Colon (tissue), 2 donors: Measurements from ENCODE around the gene CTAGE9.
"Not testable (repeated sequence)": the region's sequence is repeated elsewhere in the genome, so short reads cannot be mapped to it uniquely, and the experiment has no call there.

Source experiments
- FAIRE-seq: peaks from 2 replicates; lab custom pipeline; 2012; peaks lifted over from hg19 to GRCh38; lab: Jason Lieb, UNC
- donor health status: control.
- donor health status: control.

Gene CTAGE9, protein sequence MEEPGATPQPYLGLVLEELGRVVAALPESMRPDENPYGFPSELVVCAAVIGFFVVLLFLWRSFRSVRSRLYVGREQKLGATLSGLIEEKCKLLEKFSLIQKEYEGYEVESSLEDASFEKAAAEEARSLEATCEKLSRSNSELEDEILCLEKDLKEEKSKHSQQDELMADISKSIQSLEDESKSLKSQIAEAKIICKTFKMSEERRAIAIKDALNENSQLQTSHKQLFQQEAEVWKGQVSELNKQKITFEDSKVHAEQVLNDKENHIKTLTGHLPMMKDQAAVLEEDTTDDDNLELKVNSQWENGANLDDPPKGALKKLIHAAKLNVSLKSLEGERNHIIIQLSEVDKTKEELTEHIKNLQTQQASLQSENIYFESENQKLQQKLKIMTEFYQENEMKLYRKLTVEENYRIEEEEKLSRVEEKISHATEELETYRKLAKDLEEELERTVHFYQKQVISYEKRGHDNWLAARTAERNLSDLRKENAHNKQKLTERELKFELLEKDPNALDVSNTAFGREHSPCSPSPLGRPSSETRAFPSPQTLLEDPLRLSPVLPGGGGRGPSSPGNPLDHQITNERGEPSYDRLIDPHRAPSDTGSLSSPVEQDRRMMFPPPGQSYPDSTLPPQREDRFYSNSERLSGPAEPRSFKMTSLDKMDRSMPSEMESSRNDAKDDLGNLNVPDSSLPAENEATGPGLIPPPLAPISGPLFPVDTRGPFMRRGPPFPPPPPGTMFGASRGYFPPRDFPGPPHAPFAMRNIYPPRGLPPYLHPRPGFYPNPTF

DNA sequence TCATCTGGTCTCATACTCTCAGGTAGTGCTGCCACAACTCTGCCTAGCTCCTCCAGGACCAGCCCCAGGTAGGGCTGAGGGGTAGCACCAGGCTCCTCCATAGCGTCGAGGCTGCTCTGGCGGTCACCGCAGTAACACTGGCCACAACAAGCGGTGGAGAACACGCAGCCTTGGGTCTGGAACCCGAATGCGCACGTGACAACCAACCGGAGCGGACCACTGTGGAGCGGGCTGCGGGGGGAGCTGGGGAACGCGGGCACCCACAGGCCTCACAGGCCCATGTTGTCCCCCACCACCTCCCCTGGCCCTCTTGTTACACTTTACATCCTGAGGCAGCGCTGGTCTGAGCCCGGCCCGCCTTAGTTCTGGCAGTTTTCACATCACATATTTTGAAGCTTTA lies at the start of gene CTAGE9:
Gene CTAGE9, minus strand, starts transcription at position 101 of the 400 bp plus-strand sequence. Its CDS starts 0 bp downstream, at position 101.
- FAIRE-seq, result not testable (repeated sequence)

DNA sequence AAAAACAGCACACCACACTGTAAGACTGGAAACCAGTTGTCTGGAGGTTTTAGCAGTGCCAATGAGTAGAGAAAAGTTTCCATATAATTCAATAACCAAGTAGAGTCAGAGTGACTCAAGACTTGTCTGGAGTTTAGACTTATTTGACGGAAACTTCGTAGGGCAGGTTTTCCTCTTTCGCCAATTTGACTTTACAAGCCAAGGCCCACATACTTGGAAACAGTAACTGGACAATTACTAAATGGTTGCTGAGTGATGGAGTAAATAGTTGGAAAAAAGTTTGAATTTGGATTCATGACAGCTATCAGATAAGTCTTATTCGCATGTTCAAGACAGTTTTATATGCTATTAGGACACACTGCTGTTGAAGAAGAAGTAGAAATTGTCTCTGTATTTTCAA lies 48.1 kb upstream of the CTAGE9 start:
- FAIRE-seq, result no peak

DNA sequence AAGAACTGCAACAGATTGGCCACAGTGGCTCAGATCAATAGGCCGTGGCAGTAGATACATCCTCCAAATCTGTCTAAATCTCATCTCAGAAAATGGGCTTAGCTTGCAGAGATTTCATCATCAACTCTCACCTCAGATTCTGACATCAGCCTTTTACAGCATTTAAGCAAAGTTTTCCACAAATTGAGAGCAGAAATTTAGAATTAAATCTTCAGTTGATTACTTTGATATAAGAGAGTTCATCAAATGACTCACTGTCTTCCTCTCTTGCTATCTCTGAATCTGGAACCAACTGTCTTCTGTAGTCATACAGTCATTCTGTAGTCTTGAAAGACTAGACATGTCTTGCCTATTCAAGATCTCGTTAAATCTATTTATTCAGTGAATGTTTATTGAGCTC lies 45.2 kb upstream of the CTAGE9 start:
- FAIRE-seq, result no peak

DNA sequence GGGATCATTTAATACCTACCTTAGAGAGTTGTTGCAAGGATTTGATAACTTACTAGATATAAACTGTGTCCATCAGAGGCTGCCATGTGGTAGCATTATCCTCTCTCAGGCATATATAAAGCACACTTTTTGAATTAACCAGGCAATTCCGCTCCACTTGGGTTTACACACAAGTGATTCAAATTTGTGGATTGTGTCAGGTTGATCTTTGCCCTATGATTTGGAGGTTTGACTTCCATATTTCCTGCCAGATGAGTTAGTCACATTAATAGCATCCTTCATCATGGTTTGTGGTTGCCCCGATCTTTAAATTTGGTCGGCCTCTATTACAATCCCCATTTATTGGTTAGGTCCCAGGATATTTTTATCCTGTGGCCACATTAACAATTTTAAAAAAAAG lies 44.8 kb upstream of the CTAGE9 start:
- FAIRE-seq, result no peak

DNA sequence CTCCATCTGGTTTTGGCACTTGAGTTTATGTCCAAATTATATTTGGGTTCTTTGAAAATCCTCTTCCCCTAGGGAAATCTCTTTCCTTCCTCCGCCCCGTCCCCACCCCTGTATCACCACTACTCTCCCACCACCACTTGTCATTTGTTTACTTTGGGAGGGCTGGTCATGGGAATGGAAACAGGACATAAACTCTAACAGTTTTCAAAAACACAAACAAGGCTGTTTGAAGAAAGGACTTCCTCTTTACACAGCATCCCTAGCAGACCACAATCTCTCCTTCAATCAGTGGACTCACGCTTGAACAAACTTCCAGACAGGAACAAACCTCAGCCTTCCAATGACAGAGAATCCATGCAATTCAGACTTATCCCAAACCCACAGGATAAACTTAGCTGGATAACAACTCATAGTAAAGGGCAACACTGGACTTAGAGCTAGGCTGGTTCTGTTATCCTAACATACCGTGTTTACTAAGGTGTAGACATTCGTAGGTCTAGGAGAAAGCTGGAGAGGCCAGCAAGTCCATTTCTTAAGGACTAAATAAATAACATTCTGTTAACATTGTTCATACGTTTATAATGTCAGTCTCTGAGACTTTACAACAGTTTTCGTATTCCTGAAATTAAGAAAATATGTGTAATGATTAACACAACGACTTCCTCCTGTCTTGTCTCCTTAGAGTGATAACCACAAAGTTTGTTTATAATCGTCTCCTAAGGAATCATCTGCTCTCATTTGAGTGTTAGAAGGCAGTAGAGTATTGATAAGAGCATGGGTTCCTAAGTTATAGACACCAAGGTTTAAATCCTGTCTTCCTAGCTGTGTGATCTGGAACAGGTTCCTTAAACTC lies 44.1 kb upstream of the CTAGE9 start:
- no peak for FAIRE-seq

DNA sequence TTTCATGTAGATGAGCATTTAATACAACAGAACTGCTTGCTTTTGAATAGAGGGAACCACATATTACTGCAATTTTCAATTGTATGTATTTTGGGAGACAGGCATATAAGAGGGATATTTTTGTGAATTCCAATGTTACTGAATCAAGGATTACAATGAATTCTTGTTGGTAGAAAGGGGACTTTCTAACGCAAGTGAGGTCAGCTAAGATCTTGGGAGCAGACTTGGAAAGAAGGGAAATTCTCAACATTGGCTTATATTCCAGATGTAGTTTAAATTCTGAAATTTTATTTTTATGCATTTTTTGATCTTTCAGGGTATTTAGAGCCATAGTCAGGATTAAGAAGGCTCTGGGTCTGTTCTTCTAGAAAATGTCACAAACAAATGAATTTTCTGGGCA lies 43.3 kb upstream of the CTAGE9 start:
- no peak for FAIRE-seq

DNA sequence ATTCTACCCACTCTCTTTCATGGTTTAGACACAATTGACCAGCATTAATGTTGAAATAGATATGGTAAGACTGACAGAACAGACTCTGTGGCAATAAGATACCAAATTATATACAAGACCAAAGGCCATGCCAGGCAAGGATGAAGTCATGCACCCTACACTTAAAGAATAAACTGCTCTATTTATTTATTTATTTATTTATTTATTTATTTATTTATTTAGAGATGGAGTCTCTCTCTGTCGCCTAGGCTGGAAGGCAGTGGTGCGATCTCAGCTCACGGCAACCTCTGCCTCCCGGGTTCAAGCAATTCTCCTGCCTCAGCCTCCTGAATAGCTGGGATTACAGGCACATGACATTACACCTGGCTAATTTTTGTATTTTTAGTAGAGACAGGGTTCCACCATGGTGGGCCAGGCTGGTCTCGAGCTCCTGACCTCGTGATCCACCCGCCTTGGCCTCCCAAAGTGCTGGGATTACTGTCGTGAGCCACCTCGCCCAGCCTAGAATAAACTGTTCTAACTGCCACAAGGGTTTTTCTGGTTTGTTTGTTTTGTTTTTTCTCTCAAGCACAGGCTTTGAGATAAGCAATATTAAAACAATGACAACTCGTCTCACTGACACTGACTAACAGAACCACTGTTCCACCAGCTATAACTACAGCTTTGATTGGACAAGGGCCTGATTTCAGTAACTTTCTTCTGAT lies 40.3 kb upstream of the CTAGE9 start:
- FAIRE-seq, result not testable (repeated sequence)

DNA sequence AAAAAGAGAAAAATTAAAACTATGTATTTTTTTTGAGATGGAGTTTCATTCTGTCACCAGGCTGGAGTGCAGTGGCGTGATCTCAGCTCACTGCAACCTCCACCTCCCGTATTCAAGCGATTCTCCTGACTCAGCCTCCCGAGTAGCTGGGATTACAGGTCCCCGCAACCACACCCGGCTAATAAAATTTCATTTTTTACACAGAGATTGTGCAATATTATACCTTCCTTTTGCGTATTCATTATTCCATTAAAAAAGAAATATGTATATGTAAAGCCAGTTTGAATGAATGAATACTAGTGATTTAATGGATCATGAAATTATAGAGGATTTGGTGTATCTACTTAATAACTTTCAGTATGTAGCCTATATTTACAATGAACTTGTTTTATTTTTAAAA lies 38.2 kb upstream of the CTAGE9 start:
- FAIRE-seq, result no peak

DNA sequence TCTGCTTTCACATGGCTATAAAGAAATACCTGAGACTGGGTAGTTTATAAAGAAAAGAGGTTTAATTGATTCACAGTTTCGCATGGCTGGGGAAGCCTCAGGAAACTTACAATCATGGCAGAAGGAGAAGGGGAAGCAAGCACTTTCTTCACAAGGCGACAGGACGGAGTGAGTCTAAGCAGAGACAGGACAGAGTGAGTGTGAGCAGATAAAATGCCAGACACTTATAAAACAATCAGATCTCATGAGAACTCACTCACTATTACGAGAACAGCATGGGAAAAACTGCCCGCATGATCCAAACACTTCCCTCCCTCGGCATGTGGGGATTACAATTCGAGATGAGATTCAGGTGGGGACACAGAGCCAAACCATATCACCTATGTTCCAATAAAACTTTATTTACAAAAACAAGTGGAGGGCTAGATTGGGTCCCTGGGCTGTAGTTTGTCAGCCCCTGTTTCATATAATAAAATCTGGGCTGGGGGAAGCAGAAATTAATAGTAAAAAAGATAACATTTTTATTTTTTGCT lies 37.1 kb upstream of the CTAGE9 start:
- no peak for FAIRE-seq

DNA sequence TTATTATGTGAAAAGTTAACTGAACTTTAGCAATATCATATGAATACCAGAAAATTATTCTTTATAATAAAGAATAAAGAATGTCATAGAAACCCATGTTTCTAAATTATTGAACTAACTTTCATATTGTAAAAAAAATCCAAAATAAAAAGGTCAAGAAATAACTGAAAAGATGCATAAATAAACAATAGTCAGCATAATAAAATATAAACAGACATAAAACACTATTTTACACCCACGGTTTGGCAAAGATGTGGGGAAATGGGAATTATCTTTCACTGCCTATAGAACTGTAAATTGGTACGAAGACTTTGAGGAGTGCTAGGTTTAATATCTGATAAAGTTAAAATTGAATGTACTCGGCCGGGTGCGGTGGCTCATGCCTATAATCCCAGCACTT lies 34.7 kb upstream of the CTAGE9 start:
- FAIRE-seq, result no peak

DNA sequence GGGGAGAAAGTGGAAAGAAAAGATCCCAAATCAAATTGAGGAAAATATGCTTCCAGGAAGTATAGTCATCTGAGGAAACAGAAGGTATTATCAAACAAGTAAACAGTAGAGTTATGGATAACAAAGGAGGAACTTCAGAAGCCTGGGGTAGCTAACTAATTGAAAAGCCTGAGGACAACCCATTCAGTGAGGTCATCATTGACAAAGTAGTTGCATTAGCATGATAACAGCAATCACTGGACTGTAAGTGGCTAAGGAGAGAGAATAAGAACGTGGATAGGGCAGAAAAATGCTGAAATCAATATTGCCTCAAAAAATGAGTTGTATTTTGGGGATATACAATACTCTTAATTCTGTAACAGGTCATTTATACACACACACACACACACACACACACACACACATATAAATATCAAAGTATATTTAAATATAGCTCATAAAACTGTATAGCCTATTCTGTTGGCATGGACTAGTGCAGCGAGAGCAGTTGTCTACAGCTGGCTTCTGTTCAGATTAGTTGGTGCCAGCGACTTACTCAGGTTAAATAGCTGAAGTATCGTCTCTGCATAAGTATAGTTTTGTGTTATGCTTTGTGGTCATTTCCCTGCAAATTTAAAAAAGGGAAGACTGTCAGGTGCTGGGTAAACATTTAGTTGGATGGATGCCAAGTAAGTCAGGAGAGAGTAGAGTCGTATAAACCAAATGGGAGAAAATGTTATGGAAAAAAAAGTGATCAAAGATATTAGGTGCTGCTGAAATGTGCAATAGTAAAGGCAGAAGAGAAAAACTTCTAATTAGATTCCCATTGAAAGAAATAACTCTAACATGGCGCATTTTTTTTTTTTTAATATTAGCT lies 33.8 kb upstream of the CTAGE9 start:
- FAIRE-seq, result no peak

DNA sequence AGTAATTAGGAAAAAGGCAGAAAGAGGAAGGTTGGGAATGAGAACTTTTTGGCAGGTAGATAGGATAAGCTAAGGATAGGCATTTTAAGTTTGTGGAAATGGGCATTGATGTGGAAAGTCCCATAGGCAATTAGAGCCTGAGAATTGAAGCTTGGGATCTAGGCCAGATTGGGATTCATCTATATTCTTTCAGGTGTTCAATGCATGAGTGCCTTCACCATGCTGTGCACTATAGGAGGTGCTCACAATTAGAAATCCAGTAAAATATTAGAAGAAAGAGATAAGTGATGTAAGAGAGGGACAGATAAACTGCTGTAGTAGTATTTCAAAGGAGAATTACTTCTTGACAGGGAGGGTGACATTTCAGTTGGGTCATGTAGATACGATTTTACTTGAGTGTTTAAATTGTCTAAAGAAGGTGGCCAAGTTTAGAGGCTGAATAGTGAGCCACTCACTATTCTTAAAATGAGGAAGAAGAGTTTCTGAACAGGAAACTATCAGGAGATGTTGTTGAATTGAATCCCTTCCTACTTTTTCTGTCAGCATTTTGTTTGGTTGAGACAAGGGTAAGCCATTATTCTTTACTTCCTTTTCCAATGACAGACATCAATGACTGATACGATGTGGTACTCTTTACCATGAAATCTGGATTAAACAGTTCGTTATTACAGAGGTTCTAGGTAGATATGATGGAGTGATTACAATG lies 31.0 kb upstream of the CTAGE9 start:
- FAIRE-seq, result no peak

DNA sequence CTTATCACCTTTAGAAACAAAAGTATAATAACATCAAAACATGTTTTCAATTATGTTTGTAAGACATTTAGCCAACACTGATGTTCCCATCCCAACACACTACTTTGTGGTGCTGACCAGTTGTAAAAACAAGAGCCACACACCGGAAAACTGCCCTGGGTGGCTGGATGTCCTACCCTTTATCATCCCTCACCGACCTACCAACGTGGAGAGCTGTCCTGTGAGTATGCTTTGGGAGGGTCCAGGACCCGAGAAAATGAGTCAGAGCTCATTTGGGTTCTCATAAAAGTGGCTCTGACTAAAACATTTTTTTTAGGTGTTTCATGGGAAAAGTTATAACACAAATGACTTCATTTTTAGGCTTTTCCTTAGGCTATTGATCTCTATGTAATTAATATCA lies 29.3 kb upstream of the CTAGE9 start:
- no peak for FAIRE-seq

DNA sequence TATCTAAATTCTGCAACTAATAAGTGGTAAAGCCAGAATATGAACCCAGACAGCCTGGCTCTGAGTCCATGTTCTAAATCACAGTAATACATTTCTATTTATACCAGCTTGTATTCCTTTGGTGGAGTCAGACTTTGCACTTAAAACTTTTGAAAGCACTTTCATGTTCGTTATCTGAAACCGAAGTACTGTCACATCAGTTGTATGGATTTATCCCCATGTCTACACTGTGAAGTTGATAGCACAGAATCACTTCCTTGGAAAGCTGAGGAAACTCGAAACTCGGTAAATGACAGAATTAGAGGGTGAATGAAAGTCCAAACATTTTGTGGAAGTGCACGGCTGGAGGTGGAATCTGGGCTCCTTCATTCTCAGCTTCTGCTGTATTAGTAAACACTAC lies 28.3 kb upstream of the CTAGE9 start:
- FAIRE-seq, result no peak

DNA sequence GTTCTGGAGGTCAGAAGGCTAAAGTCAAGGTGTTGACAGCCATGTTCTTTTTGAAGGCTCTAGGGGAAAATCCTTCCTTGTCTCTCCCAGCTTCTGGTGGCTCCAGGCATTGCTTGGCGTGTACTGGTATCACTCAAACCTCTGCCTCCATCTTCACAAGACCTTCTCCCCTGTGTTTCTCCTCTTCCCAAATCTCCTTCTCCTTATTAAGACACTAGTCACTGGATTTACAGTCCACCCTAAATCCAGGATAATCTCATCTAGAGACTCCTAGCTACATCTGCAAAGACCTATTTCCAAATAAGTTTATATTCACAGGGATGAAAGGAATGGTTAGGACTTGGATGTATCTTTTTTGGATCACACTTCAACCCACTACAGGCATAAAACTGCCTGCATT lies 26.0 kb upstream of the CTAGE9 start:
- FAIRE-seq, result no peak

DNA sequence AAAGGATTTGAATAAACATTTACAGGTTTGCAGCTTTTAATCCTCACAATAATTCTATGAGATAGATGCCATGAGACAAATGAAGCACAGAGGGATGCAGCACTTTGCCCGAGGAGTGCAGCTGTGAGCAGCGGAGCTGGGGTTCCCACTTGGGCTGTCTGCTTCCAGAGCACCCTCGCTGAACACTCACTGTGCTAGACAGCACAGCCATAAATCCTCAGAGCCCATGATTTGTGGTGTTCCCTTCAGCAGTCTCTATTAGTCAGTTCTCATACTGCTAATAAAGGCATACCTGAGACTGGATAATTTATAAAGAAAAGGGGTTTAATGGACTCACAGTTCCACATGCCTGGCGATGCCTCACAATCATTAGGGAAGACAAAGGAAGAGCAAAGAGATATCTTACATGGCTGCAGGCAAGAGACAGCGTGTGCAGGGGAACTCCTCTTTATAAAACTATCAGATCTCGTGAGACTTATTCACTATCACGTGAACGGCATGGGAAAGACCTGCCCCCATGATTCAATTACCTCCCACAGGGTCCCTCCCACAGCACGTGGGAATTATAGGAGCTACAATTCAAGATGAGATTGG lies 25.3 kb upstream of the CTAGE9 start:
- FAIRE-seq, result no peak

DNA sequence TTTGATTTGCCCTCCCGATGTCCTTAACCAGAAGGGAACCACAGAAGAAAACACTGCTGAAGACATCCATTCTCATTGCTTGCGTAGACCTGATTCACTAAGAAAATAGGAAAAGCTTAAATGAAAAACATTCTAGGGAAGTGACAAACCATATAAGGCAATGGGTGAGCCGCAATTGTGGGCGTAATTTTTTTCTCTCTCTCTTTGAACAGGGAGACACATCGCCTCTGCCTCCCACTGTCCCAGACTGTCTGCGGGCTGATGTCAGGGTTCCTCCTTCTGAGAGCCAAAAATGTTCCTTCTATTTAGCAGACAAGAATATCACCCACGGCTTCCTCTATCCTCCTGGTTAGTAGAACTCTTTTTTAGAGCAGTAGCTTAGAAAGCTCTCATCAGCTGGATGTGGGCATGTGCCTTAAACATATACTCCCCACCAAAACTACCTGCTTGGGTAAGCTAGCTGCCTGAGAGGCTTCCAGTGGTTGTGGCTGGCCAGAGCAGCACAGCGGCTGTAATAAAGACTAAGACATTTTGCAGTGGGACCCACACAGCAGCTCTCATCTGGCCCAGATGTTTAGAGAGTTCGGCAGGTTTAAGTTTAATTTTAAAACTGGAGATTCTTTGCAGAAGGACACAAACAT lies 22.7 kb upstream of the CTAGE9 start:
- FAIRE-seq, result no peak

DNA sequence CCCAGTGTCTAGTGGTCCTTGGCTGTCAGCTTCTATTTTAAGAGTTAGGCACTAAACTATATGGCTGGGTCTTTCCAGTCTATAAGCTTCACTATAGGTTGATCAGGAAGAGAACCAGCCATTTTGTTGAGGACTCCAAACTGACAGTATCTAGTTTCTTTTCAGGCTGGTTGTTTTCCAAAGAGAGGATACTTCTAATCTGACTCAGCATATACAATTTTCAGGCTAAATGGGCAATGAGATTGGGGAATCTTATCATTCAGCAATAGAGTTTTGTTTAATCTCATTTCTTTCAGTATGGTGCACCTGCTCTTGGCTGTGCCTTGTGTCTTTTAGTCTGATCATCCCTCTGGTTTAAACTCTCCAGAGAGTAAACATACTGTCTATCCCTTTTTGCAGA lies 20.4 kb upstream of the CTAGE9 start:
- FAIRE-seq, result no peak

DNA sequence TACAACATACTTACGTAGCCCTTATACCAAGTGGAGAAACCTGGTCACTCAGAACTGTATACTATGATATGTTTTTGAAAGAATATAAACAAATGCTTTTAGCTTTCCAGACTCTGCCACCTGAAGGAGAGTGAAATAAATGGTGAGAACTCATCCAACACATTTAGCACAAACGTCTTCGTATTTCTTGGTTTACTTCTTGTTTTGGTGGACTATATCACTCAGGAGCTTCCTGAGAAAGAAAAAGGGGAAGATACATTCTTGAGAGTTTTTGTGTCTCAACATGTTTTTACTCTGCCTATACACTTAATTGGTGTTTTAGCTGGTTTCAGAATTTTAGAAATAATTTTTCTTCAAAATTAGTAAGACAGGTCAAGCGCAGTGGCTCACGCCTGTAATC lies 19.4 kb upstream of the CTAGE9 start:
- FAIRE-seq, result no peak
